CD4-positive, alpha-beta T cell treated with Interleukin-12 subunit alpha and Interleukin-12 subunit beta, for 1 hour (primary cell): ENCODE data around the gene MAU2.

Experiments used
- DNase-seq: peaks from one replicate; pipeline ENCODE4 v3.0.0-alpha.2; 2020

Gene MAU2

GRCh38 chr19:19320361-19321140 lies at the start of gene MAU2, which contains the start of gene SUGP1:
TSS of gene MAU2 (plus strand) at chr19:19320829. CDS start at chr19:19320860, 31 bp downstream.
TSS of gene SUGP1 (minus strand) at chr19:19320509. CDS start at chr19:19320496, 13 bp downstream.
- peak; percentile 92 for DNase-seq

GRCh38 chr19:19271828-19272599 lies 48.6 kb upstream of the MAU2 start:
- DNase-seq = no peak

GRCh38 chr19:19274146-19274545 lies 46.5 kb upstream of the MAU2 start:
- no peak for DNase-seq

GRCh38 chr19:19274716-19275565 lies 45.7 kb upstream of the MAU2 start:
- no peak for DNase-seq

- no peak for DNase-seq
Measured at GRCh38 chr19:19276386-19276785, 44.2 kb upstream of the MAU2 start.

- no peak for DNase-seq
Measured at GRCh38 chr19:19276851-19277250, 43.8 kb upstream of the MAU2 start.

- no peak for DNase-seq
Measured at GRCh38 chr19:19278315-19278714, 42.3 kb upstream of the MAU2 start.

GRCh38 chr19:19279062-19279612 lies 41.5 kb upstream of the MAU2 start:
- no peak for DNase-seq

- no peak for DNase-seq
Measured at GRCh38 chr19:19279853-19280252, 40.8 kb upstream of the MAU2 start.

GRCh38 chr19:19280561-19280960 lies 40.1 kb upstream of the MAU2 start:
- no peak for DNase-seq

GRCh38 chr19:19285686-19286085 lies 34.9 kb upstream of the MAU2 start:
- DNase-seq = no peak

- no peak for DNase-seq
Measured at GRCh38 chr19:19292607-19293006, 28.0 kb upstream of the MAU2 start.

- DNase-seq = no peak
Measured at GRCh38 chr19:19294914-19295313, 25.7 kb upstream of the MAU2 start.

GRCh38 chr19:19296953-19297689 lies 23.5 kb upstream of the MAU2 start:
- DNase-seq = no peak

- DNase-seq = no peak
Measured at GRCh38 chr19:19297759-19298158, 22.9 kb upstream of the MAU2 start.

GRCh38 chr19:19300613-19301012 lies 20.0 kb upstream of the MAU2 start:
- DNase-seq = no peak

GRCh38 chr19:19303411-19303810 lies 17.2 kb upstream of the MAU2 start:
- DNase-seq = no peak

GRCh38 chr19:19304186-19304965 lies 16.3 kb upstream of the MAU2 start:
- DNase-seq = no peak

- no peak for DNase-seq
Measured at GRCh38 chr19:19305066-19305465, 15.6 kb upstream of the MAU2 start.

GRCh38 chr19:19305696-19306095 lies 14.9 kb upstream of the MAU2 start:
- no peak for DNase-seq

GRCh38 chr19:19306191-19306590 lies 14.4 kb upstream of the MAU2 start:
- no peak for DNase-seq
